ENCODE results near the gene SLC9A6. TPM values are rescaled to one million over a fixed set of nuclear protein-coding genes. Genes with fewer than 3 reads are reported as not detected.

SLC9A6 gene
- total and polyA plus RNA-seq, 9 of the 15 experiments (the other 6 are each of a cell fraction or from before 2014, with no cell fraction given) = 3.7 to 13.9 (median 9.9) TPM

GRCh38 chrX:135973548-135974278 is 11.5 kb upstream of the SLC9A6 start, which contains the start of gene MMGT1 (continued):
- TF ChIP-seq, protein P1, sequence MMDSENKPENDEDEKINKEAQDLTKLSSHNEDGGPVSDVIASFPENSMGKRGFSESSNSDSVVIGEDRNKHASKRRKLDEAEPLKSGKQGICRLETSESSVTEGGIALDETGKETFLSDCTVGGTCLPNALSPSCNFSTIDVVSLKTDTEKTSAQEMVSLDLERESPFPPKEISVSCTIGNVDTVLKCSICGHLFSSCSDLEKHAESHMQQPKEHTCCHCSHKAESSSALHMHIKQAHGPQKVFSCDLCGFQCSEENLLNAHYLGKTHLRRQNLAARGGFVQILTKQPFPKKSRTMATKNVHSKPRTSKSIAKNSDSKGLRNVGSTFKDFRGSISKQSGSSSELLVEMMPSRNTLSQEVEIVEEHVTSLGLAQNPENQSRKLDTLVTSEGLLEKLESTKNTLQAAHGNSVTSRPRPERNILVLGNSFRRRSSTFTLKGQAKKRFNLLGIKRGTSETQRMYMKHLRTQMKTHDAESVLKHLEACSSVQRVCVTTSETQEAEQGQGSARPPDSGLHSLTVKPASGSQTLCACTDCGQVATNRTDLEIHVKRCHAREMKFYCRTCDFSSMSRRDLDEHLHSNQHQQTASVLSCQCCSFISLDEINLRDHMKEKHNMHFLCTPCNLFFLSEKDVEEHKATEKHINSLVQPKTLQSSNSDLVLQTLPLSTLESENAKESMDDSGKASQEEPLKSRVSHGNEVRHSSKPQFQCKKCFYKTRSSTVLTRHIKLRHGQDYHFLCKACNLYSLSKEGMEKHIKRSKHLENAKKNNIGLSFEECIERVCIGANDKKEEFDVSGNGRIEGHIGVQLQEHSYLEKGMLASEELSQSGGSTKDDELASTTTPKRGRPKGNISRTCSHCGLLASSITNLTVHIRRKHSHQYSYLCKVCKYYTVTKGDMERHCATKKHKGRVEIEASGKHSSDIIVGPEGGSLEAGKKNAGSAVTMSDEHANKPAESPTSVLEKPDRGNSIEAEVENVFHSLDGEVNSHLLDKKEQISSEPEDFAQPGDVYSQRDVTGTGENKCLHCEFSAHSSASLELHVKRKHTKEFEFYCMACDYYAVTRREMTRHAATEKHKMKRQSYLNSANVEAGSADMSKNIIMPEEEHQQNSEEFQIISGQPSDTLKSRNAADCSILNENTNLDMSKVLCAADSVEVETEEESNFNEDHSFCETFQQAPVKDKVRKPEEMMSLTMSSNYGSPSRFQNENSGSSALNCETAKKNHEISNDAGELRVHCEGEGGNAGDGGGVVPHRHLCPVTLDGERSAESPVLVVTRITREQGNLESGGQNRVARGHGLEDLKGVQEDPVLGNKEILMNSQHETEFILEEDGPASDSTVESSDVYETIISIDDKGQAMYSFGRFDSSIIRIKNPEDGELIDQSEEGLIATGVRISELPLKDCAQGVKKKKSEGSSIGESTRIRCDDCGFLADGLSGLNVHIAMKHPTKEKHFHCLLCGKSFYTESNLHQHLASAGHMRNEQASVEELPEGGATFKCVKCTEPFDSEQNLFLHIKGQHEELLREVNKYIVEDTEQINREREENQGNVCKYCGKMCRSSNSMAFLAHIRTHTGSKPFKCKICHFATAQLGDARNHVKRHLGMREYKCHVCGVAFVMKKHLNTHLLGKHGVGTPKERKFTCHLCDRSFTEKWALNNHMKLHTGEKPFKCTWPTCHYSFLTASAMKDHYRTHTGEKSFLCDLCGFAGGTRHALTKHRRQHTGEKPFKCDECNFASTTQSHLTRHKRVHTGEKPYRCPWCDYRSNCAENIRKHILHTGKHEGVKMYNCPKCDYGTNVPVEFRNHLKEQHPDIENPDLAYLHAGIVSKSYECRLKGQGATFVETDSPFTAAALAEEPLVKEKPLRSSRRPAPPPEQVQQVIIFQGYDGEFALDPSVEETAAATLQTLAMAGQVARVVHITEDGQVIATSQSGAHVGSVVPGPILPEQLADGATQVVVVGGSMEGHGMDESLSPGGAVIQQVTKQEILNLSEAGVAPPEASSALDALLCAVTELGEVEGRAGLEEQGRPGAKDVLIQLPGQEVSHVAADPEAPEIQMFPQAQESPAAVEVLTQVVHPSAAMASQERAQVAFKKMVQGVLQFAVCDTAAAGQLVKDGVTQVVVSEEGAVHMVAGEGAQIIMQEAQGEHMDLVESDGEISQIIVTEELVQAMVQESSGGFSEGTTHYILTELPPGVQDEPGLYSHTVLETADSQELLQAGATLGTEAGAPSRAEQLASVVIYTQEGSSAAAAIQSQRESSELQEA (IDR thresholded peaks at IDR 0.05; ENCODE audit: low read depth) = no peak
- TF ChIP-seq CREB1 (IDR thresholded peaks at IDR 0.05) = peak; percentile 88
- TF ChIP-seq CREB1 (CRISPR knock-in tag; IDR thresholded peaks at IDR 0.05) = peak; percentile 93
- TF ChIP-seq, protein P2, sequence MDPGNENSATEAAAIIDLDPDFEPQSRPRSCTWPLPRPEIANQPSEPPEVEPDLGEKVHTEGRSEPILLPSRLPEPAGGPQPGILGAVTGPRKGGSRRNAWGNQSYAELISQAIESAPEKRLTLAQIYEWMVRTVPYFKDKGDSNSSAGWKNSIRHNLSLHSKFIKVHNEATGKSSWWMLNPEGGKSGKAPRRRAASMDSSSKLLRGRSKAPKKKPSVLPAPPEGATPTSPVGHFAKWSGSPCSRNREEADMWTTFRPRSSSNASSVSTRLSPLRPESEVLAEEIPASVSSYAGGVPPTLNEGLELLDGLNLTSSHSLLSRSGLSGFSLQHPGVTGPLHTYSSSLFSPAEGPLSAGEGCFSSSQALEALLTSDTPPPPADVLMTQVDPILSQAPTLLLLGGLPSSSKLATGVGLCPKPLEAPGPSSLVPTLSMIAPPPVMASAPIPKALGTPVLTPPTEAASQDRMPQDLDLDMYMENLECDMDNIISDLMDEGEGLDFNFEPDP (CRISPR knock-in tag; IDR thresholded peaks at IDR 0.05) = no peak
- no peak for TF ChIP-seq MCM5 (IDR thresholded peaks at IDR 0.05; ENCODE audit: low read depth)
- TF ChIP-seq ARID1B (IDR thresholded peaks at IDR 0.05) = peak; percentile 61
- TF ChIP-seq TARDBP (IDR thresholded peaks at IDR 0.05) = 0 out of 2 replicates have a peak, but pooled peaks have one; percentile 49
- TF ChIP-seq, protein P3, sequence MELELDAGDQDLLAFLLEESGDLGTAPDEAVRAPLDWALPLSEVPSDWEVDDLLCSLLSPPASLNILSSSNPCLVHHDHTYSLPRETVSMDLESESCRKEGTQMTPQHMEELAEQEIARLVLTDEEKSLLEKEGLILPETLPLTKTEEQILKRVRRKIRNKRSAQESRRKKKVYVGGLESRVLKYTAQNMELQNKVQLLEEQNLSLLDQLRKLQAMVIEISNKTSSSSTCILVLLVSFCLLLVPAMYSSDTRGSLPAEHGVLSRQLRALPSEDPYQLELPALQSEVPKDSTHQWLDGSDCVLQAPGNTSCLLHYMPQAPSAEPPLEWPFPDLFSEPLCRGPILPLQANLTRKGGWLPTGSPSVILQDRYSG (tag; conservative IDR thresholded peaks at IDR 0.05; ENCODE audit: low read depth) = no peak; the same call in 1 of the 2 replicates
- TF ChIP-seq ZNF384 (IDR thresholded peaks at IDR 0.05; ENCODE audit: low read depth, low read length) = no peak
- no peak for TF ChIP-seq DACH1 (IDR thresholded peaks at IDR 0.05; ENCODE audit: partially characterized antibody)
- TF ChIP-seq RBFOX2 (IDR thresholded peaks at IDR 0.05; ENCODE audit: low read depth, low read length) = peak; percentile 81
- TF ChIP-seq HOXB6 (CRISPR knock-in tag; IDR thresholded peaks at IDR 0.05; ENCODE audit: borderline replicate concordance) = no peak
- no peak for TF ChIP-seq NFIX (CRISPR knock-in tag; IDR thresholded peaks at IDR 0.05; ENCODE audit: low read depth)
- no peak for TF ChIP-seq TFAM (CRISPR knock-in tag; conservative IDR thresholded peaks at IDR 0.05)
- TF ChIP-seq MYNN (IDR thresholded peaks at IDR 0.05) = no peak
- no peak for TF ChIP-seq MYNN (CRISPR knock-in tag; IDR thresholded peaks at IDR 0.05)
- TF ChIP-seq ZNF589 (CRISPR knock-in tag; IDR thresholded peaks at IDR 0.05; ENCODE audit: low read depth) = no peak
- no peak for TF ChIP-seq NR2C2 (CRISPR knock-in tag; IDR thresholded peaks at IDR 0.05)
- TF ChIP-seq NR2C2 (tag; IDR thresholded peaks at IDR 0.05) = no peak
- TF ChIP-seq SMAD4 (CRISPR knock-in tag; conservative IDR thresholded peaks at IDR 0.05) = peak; percentile 48; the same call in 1 of the 2 replicates

Data from K562 (cell line).